Astrocyte (in vitro differentiated cells and primary cell): ENCODE results near the gene GARIN5A. TPM values are rescaled to one million over a fixed set of nuclear protein-coding genes. Genes with fewer than 3 reads are reported as not detected.

ENCODE experiments used
- DNase-seq: peaks from one replicate; pipeline ENCODE4 v3.0.0-alpha.2; 2010; ENCODE audit warnings: low read depth
- FAIRE-seq: peaks from 2 replicates; lab custom pipeline; 2011; peaks lifted over from hg19 to GRCh38; lab: Jason Lieb, UNC
- H2AFZ ChIP-seq: 2 replicates; pipeline ENCODE4 v1.6.0; 2012; ENCODE audit warnings: low read depth, low read length, inconsistent platforms
- H3K27ac ChIP-seq: 2 replicates; pipeline ENCODE4 v1.5.1; 2011; ENCODE audit warnings: low read depth, low read length, inconsistent platforms
- H3K27me3 ChIP-seq: 2 replicates; pipeline ENCODE4 v1.6.0; 2011; ENCODE audit warnings: low read length, inconsistent platforms; ENCODE audit not compliant: insufficient read depth
- H3K36me3 ChIP-seq: 2 replicates; pipeline ENCODE4 v1.5.1; 2011; ENCODE audit warnings: low read length, inconsistent platforms; ENCODE audit not compliant: insufficient read depth
- H3K4me1 ChIP-seq: 2 replicates; pipeline ENCODE4 v1.5.1; 2011; ENCODE audit warnings: low read length, inconsistent platforms; ENCODE audit not compliant: insufficient read depth
- H3K4me2 ChIP-seq: 2 replicates; pipeline ENCODE4 v1.6.0; 2012; ENCODE audit warnings: low read length, inconsistent platforms
- H3K4me3 ChIP-seq: 2 replicates; pipeline ENCODE4 v1.5.1; 2011; ENCODE audit warnings: low read depth, mild to moderate bottlenecking, low read length, inconsistent platforms; ENCODE audit not compliant: insufficient read depth
- H3K79me2 ChIP-seq: 2 replicates; pipeline ENCODE4 v1.6.0; 2012; ENCODE audit warnings: mild to moderate bottlenecking, low read length, inconsistent platforms; ENCODE audit not compliant: insufficient read depth
- H3K9ac ChIP-seq: 2 replicates; pipeline ENCODE4 v1.6.0; 2012; ENCODE audit warnings: mild to moderate bottlenecking, low read length, inconsistent platforms
- H3K9me3 ChIP-seq: 2 replicates; pipeline ENCODE4 v1.5.1; 2012; ENCODE audit warnings: low read depth, mild to moderate bottlenecking, low read length, inconsistent platforms; ENCODE audit not compliant: insufficient read depth
- H4K20me1 ChIP-seq: 2 replicates; pipeline ENCODE4 v1.6.0; 2012; ENCODE audit warnings: low read length, inconsistent platforms; ENCODE audit not compliant: insufficient read depth
- H3K27ac Mint-ChIP-seq: one replicate; pipeline ENCODE4 v1.8.0; 2021; ENCODE audit warnings: mild to moderate bottlenecking, mixed read lengths; ENCODE audit not compliant: unreplicated experiment
- H3K27me3 Mint-ChIP-seq: one replicate; pipeline ENCODE4 v1.8.0; 2021; ENCODE audit warnings: low read depth, mixed read lengths; ENCODE audit not compliant: unreplicated experiment
- H3K36me3 Mint-ChIP-seq: one replicate; pipeline ENCODE4 v1.8.0; 2021; ENCODE audit warnings: low read depth, mixed read lengths; ENCODE audit not compliant: unreplicated experiment
- H3K4me1 Mint-ChIP-seq: one replicate; pipeline ENCODE4 v1.8.0; 2021; ENCODE audit warnings: low read depth, mixed read lengths; ENCODE audit not compliant: unreplicated experiment
- H3K4me3 Mint-ChIP-seq: one replicate; pipeline ENCODE4 v1.8.0; 2021; ENCODE audit warnings: mild to moderate bottlenecking, moderate library complexity, mixed read lengths; ENCODE audit not compliant: unreplicated experiment
- H3K9me3 Mint-ChIP-seq: one replicate; pipeline ENCODE4 v1.8.0; 2021; ENCODE audit warnings: mild to moderate bottlenecking, mixed read lengths; ENCODE audit not compliant: unreplicated experiment
- CTCF ChIP-seq: IDR thresholded peaks from 2 replicates; pipeline ENCODE4 v1.5.1; 2011; ENCODE audit warnings: low read depth, mild to moderate bottlenecking, inconsistent platforms, low read length, moderate library complexity; ENCODE audit not compliant: insufficient read depth
- EZH2 ChIP-seq: IDR thresholded peaks from 2 replicates; pipeline ENCODE4 v1.6.1; 2012; ENCODE audit warnings: mild to moderate bottlenecking, low read length, inconsistent platforms; ENCODE audit not compliant: insufficient read depth
- total RNA-seq: library from RNA; stranded (reverse); gene quantifications from 2 replicates; pipeline ENCODE4 v1.2.1, GENCODE V29; 2021

GARIN5A gene
- total RNA-seq, 1 donor from 2014 or later, result not detected

DNA sequence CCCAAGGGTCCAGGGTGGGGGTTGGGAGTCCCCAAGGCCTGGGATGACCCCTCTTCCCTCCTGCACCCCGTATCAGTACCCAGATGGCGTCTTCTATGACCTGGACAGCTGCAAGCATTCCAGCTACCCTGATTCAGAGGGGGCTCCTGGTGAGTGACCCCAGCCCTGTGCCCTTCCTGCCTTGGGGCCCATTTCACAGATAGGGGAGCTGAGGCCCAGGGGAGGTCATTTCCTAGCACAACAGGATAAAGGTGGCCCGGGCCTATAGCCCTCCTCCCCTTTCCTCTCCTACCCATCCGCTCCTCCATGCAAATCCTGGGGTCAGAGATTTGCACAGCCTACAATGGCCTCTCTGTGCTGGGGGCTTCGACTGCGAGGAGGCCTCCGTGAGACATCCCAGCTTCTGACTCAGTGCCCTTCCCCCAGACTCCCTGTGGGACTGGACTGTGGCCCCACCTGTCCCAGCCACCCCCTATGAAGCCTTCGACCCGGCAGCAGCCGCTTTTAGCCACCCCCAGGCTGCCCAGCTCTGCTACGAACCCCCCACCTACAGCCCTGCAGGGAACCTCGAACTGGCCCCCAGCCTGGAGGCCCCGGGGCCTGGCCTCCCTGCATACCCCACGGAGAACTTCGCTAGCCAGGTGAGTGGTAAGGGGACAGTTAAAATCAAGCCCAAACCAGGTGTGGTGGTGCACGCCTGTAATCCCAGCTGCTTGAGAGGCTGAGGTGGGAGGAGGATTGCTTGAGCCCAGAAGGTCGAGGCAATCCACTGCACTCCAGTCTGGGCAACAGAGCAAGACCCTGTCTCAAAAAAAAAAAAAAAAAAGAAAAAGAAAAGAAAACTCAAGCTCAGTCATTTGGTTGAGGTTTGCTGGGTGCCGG lies 54.0 kb downstream of the GARIN5A start:
- no peaks in the 10 kb centered on the region for H3K79me2 ChIP-seq
- peaks cover 21% of the 10 kb centered on the region for H3K27me3 Mint-ChIP-seq
- H4K20me1 ChIP-seq, result no peaks in the 10 kb centered on the region
- H3K9me3 ChIP-seq, result no peaks in the 10 kb centered on the region
- no peaks in the 10 kb centered on the region for H3K4me1 Mint-ChIP-seq
- no peak overlapping the region for H3K9ac ChIP-seq
- no peaks in the 10 kb centered on the region for H3K36me3 ChIP-seq
- DNase-seq (no peak), FAIRE-seq (no peak)
- TF ChIP-seq EZH2, result no peak
- TF ChIP-seq CTCF, result no peak
- H3K4me3 ChIP-seq, result no peak overlapping the region
- H3K4me2 ChIP-seq, result no peak overlapping the region
- H3K4me1 ChIP-seq, result no peaks in the 10 kb centered on the region
- H3K27ac ChIP-seq, result no peak overlapping the region
- no peak overlapping the region for H3K27ac Mint-ChIP-seq
- H3K9me3 Mint-ChIP-seq, result peaks cover 5% of the 10 kb centered on the region
- H3K4me3 Mint-ChIP-seq, result no peak overlapping the region
- H3K36me3 Mint-ChIP-seq, result no peaks in the 10 kb centered on the region
- H2AFZ ChIP-seq, result no peak overlapping the region
- H3K27me3 ChIP-seq, result peaks cover 16% of the 10 kb centered on the region

GRCh38 chr19:50420808-50421207 lies 55.8 kb downstream of the GARIN5A start:
- Mint-ChIP-seq H3K36me3 (no peaks in the 10 kb centered on the region), H3K4me3 (no peak overlapping the region), H3K27ac (no peak overlapping the region), H3K4me1 (no peaks in the 10 kb centered on the region), H3K9me3 (peaks cover 5% of the 10 kb centered on the region), H3K27me3 (peaks cover 21% of the 10 kb centered on the region)
- TF ChIP-seq EZH2 (no peak), CTCF (no peak)
- H3K9me3 ChIP-seq, result no peaks in the 10 kb centered on the region
- H3K27me3 ChIP-seq, result peaks cover 16% of the 10 kb centered on the region
- H3K27ac ChIP-seq, result no peak overlapping the region
- no peak for DNase-seq
- H3K4me1 ChIP-seq, result no peaks in the 10 kb centered on the region
- H4K20me1 ChIP-seq, result no peaks in the 10 kb centered on the region
- no peak overlapping the region for H3K9ac ChIP-seq
- H3K4me3 ChIP-seq, result no peak overlapping the region
- no peak overlapping the region for H3K4me2 ChIP-seq
- H3K79me2 ChIP-seq, result no peaks in the 10 kb centered on the region
- H2AFZ ChIP-seq, result no peak overlapping the region
- H3K36me3 ChIP-seq, result no peaks in the 10 kb centered on the region
- no peak for FAIRE-seq

DNA sequence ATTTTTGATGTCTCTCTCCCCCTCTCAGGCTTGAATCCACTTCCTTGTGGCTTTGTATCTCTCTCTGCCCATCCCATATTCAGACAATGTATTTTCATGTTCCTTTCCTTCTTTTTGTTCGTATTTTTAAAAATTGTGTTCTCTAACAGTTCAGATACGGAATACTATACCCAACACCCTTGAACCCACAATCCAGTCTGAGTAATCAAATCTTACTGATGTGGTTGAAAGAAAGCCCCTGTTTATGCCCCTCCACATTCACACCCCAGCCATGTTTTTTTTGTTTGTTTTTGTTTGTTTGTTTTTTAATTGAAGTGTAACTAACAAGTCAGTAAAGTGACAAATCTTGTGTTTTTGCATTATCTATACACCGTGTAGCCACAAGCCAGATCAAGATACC lies 56.5 kb downstream of the GARIN5A start:
- FAIRE-seq, result no peak
- Histone ChIP-seq H3K4me3 (no peak overlapping the region), H3K36me3 (no peaks in the 10 kb centered on the region), H3K9me3 (no peaks in the 10 kb centered on the region), H3K4me2 (no peak overlapping the region), H4K20me1 (no peaks in the 10 kb centered on the region), H3K27ac (no peak overlapping the region), H3K4me1 (no peaks in the 10 kb centered on the region), H3K79me2 (no peaks in the 10 kb centered on the region), H3K9ac (no peak overlapping the region), H3K27me3 (peaks cover 16% of the 10 kb centered on the region), H2AFZ (no peak overlapping the region)
- H3K4me1 Mint-ChIP-seq, result no peaks in the 10 kb centered on the region
- H3K36me3 Mint-ChIP-seq, result no peaks in the 10 kb centered on the region
- peaks cover 21% of the 10 kb centered on the region for H3K27me3 Mint-ChIP-seq
- peaks cover 5% of the 10 kb centered on the region for H3K9me3 Mint-ChIP-seq
- H3K27ac Mint-ChIP-seq, result no peak overlapping the region
- TF ChIP-seq EZH2 (no peak), CTCF (no peak)
- no peak for DNase-seq
- no peak overlapping the region for H3K4me3 Mint-ChIP-seq
